Measurements from ENCODE around the gene ATP8A2. TPM values are rescaled to one million over a fixed set of nuclear protein-coding genes. Genes with fewer than 3 reads are reported as not detected.

Gene ATP8A2
- total RNA-seq, 4 donors from 2014 or later, result 0.16 to 0.54 (median 0.26) TPM

GRCh38 chr13:25977216-25977615 is 605.4 kb downstream of the ATP8A2 start:
- ATAC-seq, result no peak
- H3K4me3 ChIP-seq, result no peak overlapping the region
- no peaks in the 10 kb centered on the region for H3K36me3 ChIP-seq
- TF ChIP-seq POLR2A (IDR thresholded peaks at IDR 0.05) (no peak), CTCF (IDR thresholded peaks at IDR 0.05) (no peak), EP300 (IDR thresholded peaks at IDR 0.05) (no peak), POLR2AphosphoS5 (IDR thresholded peaks at IDR 0.05) (no peak)
- H3K27ac ChIP-seq, result no peak overlapping the region
- peaks cover 15% of the 10 kb centered on the region for H3K27me3 ChIP-seq
- H3K4me1 ChIP-seq, result no peaks in the 10 kb centered on the region
- no peaks in the 10 kb centered on the region for H3K9me3 ChIP-seq
- WGBS, 2 donors (ENCODE audit: low coverage in 1 of 2), result 42 to 51% methylated on average over 9 of the region's 10 CpGs

GRCh38 chr13:25977671-25978070 is 605.9 kb downstream of the ATP8A2 start:
- no peaks in the 10 kb centered on the region for H3K9me3 ChIP-seq
- WGBS, 2 donors (ENCODE audit: low coverage in 1 of 2), result 55 to 57% methylated on average over 4 of the region's 4 CpGs

DNA sequence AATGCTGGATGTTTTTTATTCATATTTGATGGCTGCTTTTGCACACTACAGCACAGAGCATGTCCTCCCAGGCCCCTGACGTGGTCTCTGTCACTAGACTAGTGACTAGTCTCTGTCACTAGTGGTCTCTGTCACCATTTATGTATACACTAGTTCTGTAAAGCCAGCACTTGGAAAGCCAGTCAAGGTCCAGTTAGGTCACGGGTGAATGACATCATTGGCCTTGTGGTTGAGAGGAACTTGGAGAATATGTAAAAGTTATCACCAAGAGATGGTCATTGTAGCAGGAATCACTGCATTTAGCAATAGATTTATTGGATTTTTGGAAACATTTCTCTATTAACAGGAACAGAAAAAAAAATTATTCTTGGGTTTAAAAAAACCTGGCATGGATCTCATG is 607.2 kb downstream of the ATP8A2 start:
- Histone ChIP-seq H3K4me1 (no peaks in the 10 kb centered on the region), H3K36me3 (no peaks in the 10 kb centered on the region), H3K27me3 (peaks cover 13% of the 10 kb centered on the region), H3K9me3 (no peaks in the 10 kb centered on the region), H3K4me3 (no peak overlapping the region), H3K27ac (no peak overlapping the region)
- 43 to 73% methylated on average over 1 to 2 of the region's 2 CpGs for WGBS, 2 donors (ENCODE audit: low coverage in 1 of 2)
- ATAC-seq, result no peak
- no peak for TF ChIP-seq POLR2A (IDR thresholded peaks at IDR 0.05)
- TF ChIP-seq POLR2AphosphoS5 (IDR thresholded peaks at IDR 0.05), result no peak
- TF ChIP-seq CTCF (IDR thresholded peaks at IDR 0.05), result no peak
- no peak for TF ChIP-seq EP300 (IDR thresholded peaks at IDR 0.05)

More at GRCh38 chr13:25977671-25978070, 605.9 kb downstream of the ATP8A2 start:
- Histone ChIP-seq H3K27ac (no peak overlapping the region), H3K36me3 (no peaks in the 10 kb centered on the region), H3K4me3 (no peak overlapping the region), H3K27me3 (peaks cover 15% of the 10 kb centered on the region), H3K4me1 (no peaks in the 10 kb centered on the region)
- ATAC-seq, result no peak
- no peak for TF ChIP-seq POLR2A (IDR thresholded peaks at IDR 0.05)
- no peak for TF ChIP-seq CTCF (IDR thresholded peaks at IDR 0.05)
- TF ChIP-seq EP300 (IDR thresholded peaks at IDR 0.05), result no peak
- TF ChIP-seq POLR2AphosphoS5 (IDR thresholded peaks at IDR 0.05), result no peak

DNA sequence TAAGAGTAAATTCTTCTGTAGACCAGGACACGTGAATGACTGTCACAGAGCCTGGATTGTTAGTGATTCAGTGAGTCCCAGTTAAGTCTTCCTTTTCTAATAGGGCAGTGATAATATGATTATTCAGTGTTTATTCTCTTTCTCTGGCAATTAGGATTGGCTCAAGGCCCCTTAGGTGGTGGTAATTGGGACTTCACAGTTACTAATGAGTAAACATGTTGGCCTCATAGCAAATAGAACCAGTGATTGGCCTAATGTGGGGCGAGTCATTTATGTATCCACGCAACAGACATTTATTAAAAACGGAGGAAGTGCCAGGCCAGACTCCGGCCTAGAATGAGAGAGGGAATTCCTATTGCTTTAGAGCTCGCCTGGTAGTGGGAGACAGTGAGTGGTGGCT is 607.6 kb downstream of the ATP8A2 start:
- Histone ChIP-seq H3K36me3 (no peaks in the 10 kb centered on the region), H3K4me1 (no peaks in the 10 kb centered on the region), H3K27ac (no peak overlapping the region), H3K27me3 (peaks cover 9% of the 10 kb centered on the region), H3K9me3 (no peaks in the 10 kb centered on the region), H3K4me3 (no peak overlapping the region)
- ATAC-seq, result no peak
- TF ChIP-seq CTCF (IDR thresholded peaks at IDR 0.05), result no peak
- 85% methylated on average over 6 of the region's 6 CpGs; no CpG with 5 or more reads in 1 of the 2 donors for WGBS, 2 donors (ENCODE audit: low coverage in 1 of 2)

- no peak for ATAC-seq
- TF ChIP-seq CTCF (IDR thresholded peaks at IDR 0.05) (no peak), POLR2AphosphoS5 (IDR thresholded peaks at IDR 0.05) (no peak)
- 20 to 60% methylated on average over 1 of the region's 2 CpGs for WGBS, 2 donors (ENCODE audit: low coverage in 1 of 2)
- Histone ChIP-seq H3K4me3 (no peak overlapping the region), H3K9me3 (no peaks in the 10 kb centered on the region), H3K4me1 (no peaks in the 10 kb centered on the region), H3K27me3 (no peaks in the 10 kb centered on the region), H3K27ac (no peak overlapping the region), H3K36me3 (no peaks in the 10 kb centered on the region)
These were observed 608.5 kb downstream of the ATP8A2 start for GRCh38 chr13:25980255-25980654.
